Natural killer cell (primary cell): Measurements from ENCODE around the gene ARHGEF16. TPM values are rescaled to one million over a fixed set of nuclear protein-coding genes. Genes with fewer than 3 reads are reported as not detected.

ENCODE experiments used
- ATAC-seq, 3 donors: fragments of 150-1000 bp in 2 of 3; fragments of 200-7000 bp in 1 of 3; cut with Tn5 transposase; 1 replicate in 1 of 3; 2 replicates in 2 of 3; pipeline ENCODE4 v1.10.0; 2021; ENCODE audit warnings: mild to moderate bottlenecking in 2 of 3, moderate library complexity in 2 of 3
- DNase-seq, 2 donors: peaks; one replicate each; pipeline versions ENCODE4 v3.0.0 to v3.0.0-alpha.2; 2013 to 2021; ENCODE audit warnings: mixed read lengths in 1 of 2
- H3K27ac ChIP-seq: one replicate; pipeline ENCODE4 v1.5.1; 2013; ENCODE audit warnings: mild to moderate bottlenecking, low read length
- H3K27me3 ChIP-seq: one replicate; pipeline ENCODE4 v1.6.1; 2013; ENCODE audit warnings: low read length; ENCODE audit not compliant: control insufficient read depth, insufficient read depth
- H3K36me3 ChIP-seq: one replicate; pipeline ENCODE4 v1.6.1; 2013; ENCODE audit warnings: low read length; ENCODE audit not compliant: control insufficient read depth, insufficient read depth
- H3K4me1 ChIP-seq: one replicate; pipeline ENCODE4 v1.6.1; 2013; ENCODE audit warnings: low read length; ENCODE audit not compliant: control insufficient read depth, insufficient read depth
- H3K4me3 ChIP-seq: one replicate; pipeline ENCODE4 v1.5.1; 2013; ENCODE audit warnings: low read length
- H3K9me3 ChIP-seq: one replicate; pipeline ENCODE4 v1.6.1; 2013; ENCODE audit warnings: low read length; ENCODE audit not compliant: control insufficient read depth, insufficient read depth
- H3K27ac Mint-ChIP-seq, 2 donors: one replicate each; pipeline ENCODE4 v1.8.0; 2022; ENCODE audit warnings: mild to moderate bottlenecking in 2 of 2, mixed read lengths in 2 of 2, moderate library complexity in 1 of 2
- H3K27me3 Mint-ChIP-seq, 2 donors: one replicate each; pipeline ENCODE4 v1.8.0; 2022; ENCODE audit warnings: low read depth in 2 of 2, mixed read lengths in 2 of 2
- H3K36me3 Mint-ChIP-seq: one replicate; pipeline ENCODE4 v1.8.0; 2022; ENCODE audit warnings: mixed read lengths
- H3K4me1 Mint-ChIP-seq, 2 donors: one replicate each; pipeline ENCODE4 v1.8.0; 2022; ENCODE audit warnings: mixed read lengths in 2 of 2
- H3K4me3 Mint-ChIP-seq: one replicate; pipeline ENCODE4 v1.8.0; 2022; ENCODE audit warnings: mild to moderate bottlenecking, moderate library complexity, mixed read lengths
- H3K9me3 Mint-ChIP-seq, 2 donors: one replicate each; pipeline ENCODE4 v1.8.0; 2022; ENCODE audit warnings: mixed read lengths in 2 of 2
- CTCF ChIP-seq: fragments of 200-600 bp; IDR thresholded peaks from one replicate; pipeline ENCODE4 v1.8.0; 2022; ENCODE audit warnings: antibody characterized with exemption
- WGBS: methylation state at CpG from one replicate; pipeline ENCODE4 v1.1.7; 2013; ENCODE audit warnings: missing lambda C conversion rate; ENCODE audit not compliant: insufficient coverage; 5-methylcytosine and 5-hydroxymethylcytosine counted together
- intact Hi-C: fragments of 100-400 bp; cut with micrococcal nuclease; formaldehyde crosslinking; loops from one replicate; pipeline ENCODE4 v1.14.2; 2022
- total RNA-seq, 4 donors: library from RNA; stranded (reverse); fragments of 120-200 nt in 1 of 4; gene quantifications; one replicate each; pipeline versions ENCODE4 v1.2.3 to v1.2.4, GENCODE V29; 2013 to 2022

ARHGEF16 gene
- total RNA-seq, 3 donors from 2014 or later (not counting 1 experiment from before 2014, with no cell fraction given): not detected

GRCh38 chr1:3522112-3522511, 67.6 kb downstream of the ARHGEF16 start:
- Histone ChIP-seq H3K4me1 (no peaks in the 10 kb centered on the region), H3K9me3 (no peaks in the 10 kb centered on the region), H3K27me3 (no peaks in the 10 kb centered on the region), H3K36me3 (no peaks in the 10 kb centered on the region), H3K27ac (no peak overlapping the region), H3K4me3 (no peak overlapping the region)
- Mint-ChIP-seq H3K4me3 (no peak overlapping the region), H3K27me3 (no peaks in the 10 kb centered on the region), H3K36me3 (no peaks in the 10 kb centered on the region), H3K27ac (no peak overlapping the region), H3K4me1 (no peaks in the 10 kb centered on the region), H3K9me3 (no peaks in the 10 kb centered on the region)
- 90% methylated on average over 13 of the region's 13 CpGs for WGBS
- DNase-seq: no peak
- TF ChIP-seq CTCF: no peak
- intact Hi-C loops: no loop called here
- no peak for ATAC-seq

GRCh38 chr1:3522564-3523265, 68.2 kb downstream of the ARHGEF16 start:
- no peak for DNase-seq
- TF ChIP-seq CTCF: no peak
- intact Hi-C loops: no loop called here
- H3K4me1 Mint-ChIP-seq: no peaks in the 10 kb centered on the region
- no peak overlapping the region for H3K4me3 Mint-ChIP-seq
- Histone ChIP-seq H3K27ac (no peak overlapping the region), H3K4me1 (no peaks in the 10 kb centered on the region), H3K27me3 (no peaks in the 10 kb centered on the region), H3K4me3 (no peak overlapping the region), H3K36me3 (no peaks in the 10 kb centered on the region), H3K9me3 (no peaks in the 10 kb centered on the region)
- WGBS: 85% methylated on average over 19 of the region's 19 CpGs
- no peak overlapping the region for H3K27ac Mint-ChIP-seq
- no peaks in the 10 kb centered on the region for H3K36me3 Mint-ChIP-seq
- no peaks in the 10 kb centered on the region for H3K27me3 Mint-ChIP-seq
- H3K9me3 Mint-ChIP-seq: no peaks in the 10 kb centered on the region
- ATAC-seq: no peak

- Mint-ChIP-seq H3K4me1 (no peaks in the 10 kb centered on the region), H3K27me3 (no peaks in the 10 kb centered on the region), H3K27ac (no peak overlapping the region), H3K4me3 (no peak overlapping the region), H3K9me3 (no peaks in the 10 kb centered on the region), H3K36me3 (no peaks in the 10 kb centered on the region)
- no peaks in the 10 kb centered on the region for H3K27me3 ChIP-seq
- H3K27ac ChIP-seq: no peak overlapping the region
- TF ChIP-seq CTCF: no peak
- no peaks in the 10 kb centered on the region for H3K9me3 ChIP-seq
- H3K36me3 ChIP-seq: no peaks in the 10 kb centered on the region
- H3K4me3 ChIP-seq: no peak overlapping the region
- DNase-seq: no peak
- intact Hi-C loops: no loop called here
- H3K4me1 ChIP-seq: no peaks in the 10 kb centered on the region
- no peak for ATAC-seq
- 97% methylated on average over 13 of the region's 13 CpGs for WGBS
Observed at GRCh38 chr1:3523980-3524379, 69.5 kb downstream of the ARHGEF16 start.
